Endothelial cell of umbilical vein (primary cell): ENCODE results near the gene HEYL. TPM values are rescaled to one million over a fixed set of nuclear protein-coding genes. Genes with fewer than 3 reads are reported as not detected.

Source experiments
- BruUV-seq: library from RNA; stranded (reverse); fragments of 400-500 nt; replicated peaks from 2 replicates; lab custom pipeline; 2021; lab: Mats Ljungman, UMichigan
- CTCF ChIA-PET: fragments of 300-600, 350-600 bp; sonication (Branson Sonifier 250); formaldehyde crosslinking; loops from one replicate; lab custom pipeline; 2021; ENCODE audit warnings: antibody characterized with exemption, inconsistent platforms; lab: Charles Lee
- POLR2A ChIA-PET: fragments of 300-600, 350-600 bp; sonication (Branson Sonifier 250); formaldehyde crosslinking; loops from one replicate; lab custom pipeline; 2021; ENCODE audit warnings: antibody characterized with exemption, inconsistent platforms; lab: Charles Lee
- DNase-seq: peaks from one replicate; pipeline ENCODE4 v3.0.0-alpha.2; 2011; ENCODE audit warnings: low read depth, low spot score
- FAIRE-seq: peaks from 2 replicates; lab custom pipeline; 2011; peaks lifted over from hg19 to GRCh38; lab: Jason Lieb, UNC
- H2AFZ ChIP-seq: 2 replicates; pipeline ENCODE4 v1.6.0; 2012; ENCODE audit warnings: low read depth, low read length, control low read depth, inconsistent platforms
- H3K27ac ChIP-seq: 2 replicates; pipeline ENCODE4 v1.5.1; 2011; ENCODE audit warnings: low read depth, mild to moderate bottlenecking, control low read depth, low read length, moderate library complexity; ENCODE audit not compliant: insufficient read depth
- H3K27me3 ChIP-seq, 2 experiments: 2 replicates each; pipeline versions ENCODE4 v1.6.0 to v1.6.1; 2011; ENCODE audit warnings: low read length in 2 of 2, mixed read lengths in 1 of 2; ENCODE audit not compliant: control insufficient read depth in 2 of 2, insufficient read depth in 2 of 2
- H3K36me3 ChIP-seq, 2 experiments: 2 replicates in 1 of 2; 3 replicates in 1 of 2; pipeline ENCODE4 v1.5.1; 2011; ENCODE audit warnings: low read length in 2 of 2, mild to moderate bottlenecking in 1 of 2, moderate library complexity in 1 of 2; ENCODE audit not compliant: control insufficient read depth in 2 of 2, insufficient read depth in 2 of 2; ENCODE audit errors: extremely low read depth in 1 of 2
- H3K4me1 ChIP-seq: 3 replicates; pipeline ENCODE4 v1.5.1; 2011; ENCODE audit warnings: mild to moderate bottlenecking, low read length; ENCODE audit not compliant: control insufficient read depth, insufficient read depth; ENCODE audit errors: extremely low read depth
- H3K4me2 ChIP-seq: 2 replicates; pipeline ENCODE4 v1.6.1; 2011; ENCODE audit warnings: low read length, control low read depth, mixed read lengths; ENCODE audit not compliant: insufficient read depth
- H3K4me3 ChIP-seq, 3 experiments: fragments of 200-600 bp in 1 of 3; sonication (generic), shearing (Covaris generic) in 1 of 3; replicated peaks in 1 of 3; 2 replicates each; pipeline ENCODE4 v1.5.1; 2011 to 2016; ENCODE audit warnings: control low read depth in 3 of 3, low read length in 3 of 3, mild to moderate bottlenecking in 2 of 3, inconsistent platforms in 1 of 3, low read depth in 1 of 3, moderate library complexity in 1 of 3; ENCODE audit not compliant: insufficient read depth in 1 of 3
- H3K79me2 ChIP-seq: 2 replicates; pipeline ENCODE4 v1.6.0; 2012; ENCODE audit warnings: low read length, inconsistent platforms; ENCODE audit not compliant: control insufficient read depth, insufficient read depth
- H3K9ac ChIP-seq: replicated peaks from 2 replicates; pipeline ENCODE3; 2011; ENCODE audit warnings: low read length, control low read depth; ENCODE audit not compliant: insufficient read depth; ENCODE audit errors: extremely low read depth
- H3K9me1 ChIP-seq: replicated peaks from 3 replicates; pipeline ENCODE4 v1.6.0; 2011; ENCODE audit warnings: mild to moderate bottlenecking, low read length; ENCODE audit not compliant: control insufficient read depth, insufficient read depth; ENCODE audit errors: extremely low read depth
- H3K9me3 ChIP-seq: replicated peaks from 2 replicates; pipeline ENCODE4 v1.5.1; 2012; ENCODE audit warnings: low read length, inconsistent platforms; ENCODE audit not compliant: control insufficient read depth, insufficient read depth
- H4K20me1 ChIP-seq: replicated peaks from 2 replicates; pipeline ENCODE3; 2011; ENCODE audit warnings: mild to moderate bottlenecking, low read length; ENCODE audit not compliant: control insufficient read depth, insufficient read depth; ENCODE audit errors: extremely low read depth
- EZH2 ChIP-seq: IDR thresholded peaks from 2 replicates; pipeline ENCODE4 v1.6.1; 2012; ENCODE audit warnings: borderline replicate concordance, low read depth, mild to moderate bottlenecking, moderate library complexity, low read length, inconsistent platforms; ENCODE audit not compliant: severe bottlenecking
- FOS ChIP-seq: IDR thresholded peaks from 2 replicates; pipeline ENCODE4 v1.6.1; 2011; ENCODE audit warnings: mild to moderate bottlenecking, low read length, moderate library complexity, borderline replicate concordance; ENCODE audit not compliant: insufficient read depth
- GATA2 ChIP-seq: IDR thresholded peaks from 2 replicates; pipeline ENCODE4 v1.7.0; 2011; ENCODE audit warnings: low read depth, mild to moderate bottlenecking, moderate library complexity, mixed read lengths, low read length; ENCODE audit not compliant: insufficient read length, insufficient read depth
- JUN ChIP-seq: IDR thresholded peaks from 2 replicates; pipeline ENCODE4 v1.6.1; 2011; ENCODE audit warnings: borderline replicate concordance, low read depth; ENCODE audit not compliant: insufficient read length, insufficient read depth
- MYC ChIP-seq: IDR thresholded peaks from one replicate; pipeline ENCODE4 v1.6.1; 2011; ENCODE audit warnings: mild to moderate bottlenecking, low read depth, low read length
- POLR2A ChIP-seq: IDR thresholded peaks from 2 replicates; pipeline ENCODE4 v1.6.1; 2012; ENCODE audit warnings: low read depth, mild to moderate bottlenecking, control low read depth, low read length
- POLR2AphosphoS5 ChIP-seq: IDR thresholded peaks from 2 replicates; pipeline ENCODE4 v1.6.1; 2012; ENCODE audit warnings: low read depth, mild to moderate bottlenecking, control low read depth, low read length, moderate library complexity; ENCODE audit not compliant: insufficient read depth
- dilution Hi-C: fragments of 300-500 bp; cut with MboI; formaldehyde crosslinking; loops from one replicate; pipeline ENCODE4 v1.15.0; 2019; ENCODE audit warnings: low sequenced_read_pairs; ENCODE audit not compliant: extremely low pct_ligation_motif_present
- intact Hi-C: fragments of 100-400 bp; cut with micrococcal nuclease; formaldehyde crosslinking; loops from one replicate; pipeline ENCODE4 v1.10.0; 2022
- polyA plus RNA-seq, 4 experiments: library from polyadenylated mRNA; depleted of rRNA in 3 of 4; stranded (reverse) in 3 of 4; unstranded in 1 of 4; fragments of >200 nt; gene quantifications; 2 replicates each; pipeline versions ENCODE4 v1.2.1 to v1.2.3, GENCODE V29; 2011 to 2012; ENCODE audit warnings: missing spikeins in 1 of 4
- total RNA-seq: library from RNA; stranded (reverse); gene quantifications from 2 replicates; pipeline ENCODE4 v1.2.3, GENCODE V29; 2021
- TF ChIP-seq, protein P1 (sequence below), 2 donors: IDR thresholded peaks; 1 replicate in 1 of 2; 2 replicates in 1 of 2; pipeline ENCODE4 v1.5.1; 2011; ENCODE audit warnings: low read length in 2 of 2, mild to moderate bottlenecking in 2 of 2, moderate library complexity in 2 of 2, control low read depth in 1 of 2, inconsistent platforms in 1 of 2, low read depth in 1 of 2; ENCODE audit not compliant: insufficient read depth in 1 of 2; ENCODE audit errors: extremely low read depth in 1 of 2

Gene HEYL
- total and polyA plus RNA-seq, 2 donors (not counting 3 experiments of a cell fraction or from before 2014, with no cell fraction given), result not detected

DNA sequence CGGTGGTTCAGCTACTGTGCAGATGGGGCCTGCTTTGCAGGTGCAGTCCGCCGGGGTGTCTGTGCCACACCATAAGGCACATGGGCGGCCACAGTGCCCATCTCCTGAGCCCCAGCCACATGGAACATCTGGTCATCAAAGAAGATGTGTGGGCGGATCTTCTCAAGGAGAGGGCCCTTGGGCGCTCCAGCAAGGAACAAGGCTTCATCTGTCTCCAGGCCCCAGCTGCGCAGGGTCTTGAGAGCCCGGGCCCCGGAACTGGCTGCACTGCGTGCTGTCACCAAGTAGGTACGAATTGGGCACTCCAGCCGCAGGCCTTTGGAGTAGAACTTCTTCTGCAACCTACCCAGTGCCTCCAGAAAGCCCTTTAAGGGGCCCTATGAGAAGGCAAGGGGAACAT, 19.7 kb upstream of the HEYL start:
- Histone ChIP-seq H3K9ac (no peak overlapping the region), H3K27ac (no peak overlapping the region), H3K36me3 (no peaks in the 10 kb centered on the region), H3K9me1 (no peaks in the 10 kb centered on the region), H3K27me3 (peaks cover 5 to 11% of the 10 kb centered on the region in 2 experiments), H3K4me3 (no peak overlapping the region), H3K4me1 (no peaks in the 10 kb centered on the region), H3K79me2 (no peaks in the 10 kb centered on the region), H3K4me2 (no peak overlapping the region), H3K9me3 (no peaks in the 10 kb centered on the region), H2AFZ (no peak overlapping the region), H4K20me1 (no peaks in the 10 kb centered on the region)
- no TSS peak for BruUV-seq
- DNase-seq (no peak), FAIRE-seq (no peak)
- ChIA-PET POLR2A (interaction anchor here (0.8 kb wide), 1 partner anchor 12 kb away, joined by 4 read pairs; no protein-coding TSS in a partner anchor), CTCF (interaction anchor here (0.6 to 9.7 kb wide), 16 partner anchors 12 to 560 kb away, joined by 3 to 440 read pairs (median 10); partner anchors contain the start of genes HPCAL4 and NT5C1A)
- intact Hi-C loops, result no loop called here
- TF ChIP-seq EZH2 (no peak), POLR2AphosphoS5 (no peak), POLR2A (no peak), JUN (no peak), FOS (no peak), MYC (no peak), GATA2 (no peak)
- TF ChIP-seq, protein P1, sequence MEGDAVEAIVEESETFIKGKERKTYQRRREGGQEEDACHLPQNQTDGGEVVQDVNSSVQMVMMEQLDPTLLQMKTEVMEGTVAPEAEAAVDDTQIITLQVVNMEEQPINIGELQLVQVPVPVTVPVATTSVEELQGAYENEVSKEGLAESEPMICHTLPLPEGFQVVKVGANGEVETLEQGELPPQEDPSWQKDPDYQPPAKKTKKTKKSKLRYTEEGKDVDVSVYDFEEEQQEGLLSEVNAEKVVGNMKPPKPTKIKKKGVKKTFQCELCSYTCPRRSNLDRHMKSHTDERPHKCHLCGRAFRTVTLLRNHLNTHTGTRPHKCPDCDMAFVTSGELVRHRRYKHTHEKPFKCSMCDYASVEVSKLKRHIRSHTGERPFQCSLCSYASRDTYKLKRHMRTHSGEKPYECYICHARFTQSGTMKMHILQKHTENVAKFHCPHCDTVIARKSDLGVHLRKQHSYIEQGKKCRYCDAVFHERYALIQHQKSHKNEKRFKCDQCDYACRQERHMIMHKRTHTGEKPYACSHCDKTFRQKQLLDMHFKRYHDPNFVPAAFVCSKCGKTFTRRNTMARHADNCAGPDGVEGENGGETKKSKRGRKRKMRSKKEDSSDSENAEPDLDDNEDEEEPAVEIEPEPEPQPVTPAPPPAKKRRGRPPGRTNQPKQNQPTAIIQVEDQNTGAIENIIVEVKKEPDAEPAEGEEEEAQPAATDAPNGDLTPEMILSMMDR (IDR thresholded peaks at IDR 0.05; ENCODE audit: extremely low read depth in 1 of 2, insufficient read depth in 1 of 2, low read depth in 1 of 2, low read length in 2 of 2), result no peak
- dilution Hi-C loops, result no loop called here
